ENCODE measurements around the gene ETV6. TPM values are rescaled to one million over a fixed set of nuclear protein-coding genes. Genes with fewer than 3 reads are reported as not detected.

ETV6 gene
- total and polyA plus RNA-seq, 2 of the 8 experiments (the other 6 are each of a cell fraction or from before 2014, with no cell fraction given), result 5.5 to 23.9 TPM

DNA sequence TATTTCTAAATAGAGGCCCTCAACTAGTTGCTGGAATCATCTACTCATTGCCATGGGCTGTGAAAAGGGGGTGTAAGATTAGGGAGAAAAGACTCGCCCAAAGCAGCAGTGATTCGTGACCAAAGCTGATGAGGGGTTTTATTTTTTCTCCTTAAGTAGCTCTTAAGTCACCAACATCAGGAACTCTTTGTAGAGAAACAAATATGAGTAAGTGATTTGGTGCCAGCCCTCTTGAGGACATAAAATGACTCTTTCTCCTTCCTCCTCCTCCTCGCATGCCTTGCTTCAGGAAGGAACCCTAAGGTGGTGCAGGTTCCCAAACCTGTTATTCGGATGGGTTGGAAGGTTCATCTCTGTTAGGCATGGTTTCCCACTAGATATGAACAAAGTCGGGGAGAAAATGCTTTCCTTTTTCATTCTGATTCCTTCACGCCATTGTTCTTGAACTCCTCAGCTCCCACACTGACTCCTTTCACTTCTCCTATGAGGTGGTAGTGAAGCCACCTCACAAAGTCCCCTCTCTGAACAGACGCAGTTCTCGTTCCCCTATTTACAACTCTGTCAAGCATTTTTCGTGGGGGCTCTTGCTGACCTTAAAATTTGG lies 113.4 kb downstream of the ETV6 start (continued):
- TF ChIP-seq KDM4A (IDR thresholded peaks at IDR 0.05; ENCODE audit: low read depth, low read length, severe bottlenecking) (no peak), PHF8 (conservative IDR thresholded peaks at IDR 0.05; ENCODE audit: low read depth, low read length) (no peak), KDM1A (IDR thresholded peaks at IDR 0.05; ENCODE audit: borderline replicate concordance, low read length) (no peak), ASH2L (IDR thresholded peaks at IDR 0.05; ENCODE audit: low read length) (no peak), JUND (IDR thresholded peaks at IDR 0.05; ENCODE audit: low read length) (no peak), YY1 (IDR thresholded peaks at IDR 0.05; ENCODE audit: low read depth, low read length) (no peak), SIX5 (IDR thresholded peaks at IDR 0.05; ENCODE audit: low read depth, low read length) (no peak), CHD1 (IDR thresholded peaks at IDR 0.05; ENCODE audit: low read depth, low read length) (no peak), POLR2AphosphoS5 (IDR thresholded peaks at IDR 0.05; ENCODE audit: low read depth, low read length) (no peak), HDAC2 (IDR thresholded peaks at IDR 0.05; ENCODE audit: borderline replicate concordance in 1 of 2, low read depth in 2 of 2, low read length in 2 of 2) (no peak), RBBP5 (IDR thresholded peaks at IDR 0.05; ENCODE audit: borderline replicate concordance, low read depth, low read length) (no peak)
- TF ChIP-seq, protein P1, sequence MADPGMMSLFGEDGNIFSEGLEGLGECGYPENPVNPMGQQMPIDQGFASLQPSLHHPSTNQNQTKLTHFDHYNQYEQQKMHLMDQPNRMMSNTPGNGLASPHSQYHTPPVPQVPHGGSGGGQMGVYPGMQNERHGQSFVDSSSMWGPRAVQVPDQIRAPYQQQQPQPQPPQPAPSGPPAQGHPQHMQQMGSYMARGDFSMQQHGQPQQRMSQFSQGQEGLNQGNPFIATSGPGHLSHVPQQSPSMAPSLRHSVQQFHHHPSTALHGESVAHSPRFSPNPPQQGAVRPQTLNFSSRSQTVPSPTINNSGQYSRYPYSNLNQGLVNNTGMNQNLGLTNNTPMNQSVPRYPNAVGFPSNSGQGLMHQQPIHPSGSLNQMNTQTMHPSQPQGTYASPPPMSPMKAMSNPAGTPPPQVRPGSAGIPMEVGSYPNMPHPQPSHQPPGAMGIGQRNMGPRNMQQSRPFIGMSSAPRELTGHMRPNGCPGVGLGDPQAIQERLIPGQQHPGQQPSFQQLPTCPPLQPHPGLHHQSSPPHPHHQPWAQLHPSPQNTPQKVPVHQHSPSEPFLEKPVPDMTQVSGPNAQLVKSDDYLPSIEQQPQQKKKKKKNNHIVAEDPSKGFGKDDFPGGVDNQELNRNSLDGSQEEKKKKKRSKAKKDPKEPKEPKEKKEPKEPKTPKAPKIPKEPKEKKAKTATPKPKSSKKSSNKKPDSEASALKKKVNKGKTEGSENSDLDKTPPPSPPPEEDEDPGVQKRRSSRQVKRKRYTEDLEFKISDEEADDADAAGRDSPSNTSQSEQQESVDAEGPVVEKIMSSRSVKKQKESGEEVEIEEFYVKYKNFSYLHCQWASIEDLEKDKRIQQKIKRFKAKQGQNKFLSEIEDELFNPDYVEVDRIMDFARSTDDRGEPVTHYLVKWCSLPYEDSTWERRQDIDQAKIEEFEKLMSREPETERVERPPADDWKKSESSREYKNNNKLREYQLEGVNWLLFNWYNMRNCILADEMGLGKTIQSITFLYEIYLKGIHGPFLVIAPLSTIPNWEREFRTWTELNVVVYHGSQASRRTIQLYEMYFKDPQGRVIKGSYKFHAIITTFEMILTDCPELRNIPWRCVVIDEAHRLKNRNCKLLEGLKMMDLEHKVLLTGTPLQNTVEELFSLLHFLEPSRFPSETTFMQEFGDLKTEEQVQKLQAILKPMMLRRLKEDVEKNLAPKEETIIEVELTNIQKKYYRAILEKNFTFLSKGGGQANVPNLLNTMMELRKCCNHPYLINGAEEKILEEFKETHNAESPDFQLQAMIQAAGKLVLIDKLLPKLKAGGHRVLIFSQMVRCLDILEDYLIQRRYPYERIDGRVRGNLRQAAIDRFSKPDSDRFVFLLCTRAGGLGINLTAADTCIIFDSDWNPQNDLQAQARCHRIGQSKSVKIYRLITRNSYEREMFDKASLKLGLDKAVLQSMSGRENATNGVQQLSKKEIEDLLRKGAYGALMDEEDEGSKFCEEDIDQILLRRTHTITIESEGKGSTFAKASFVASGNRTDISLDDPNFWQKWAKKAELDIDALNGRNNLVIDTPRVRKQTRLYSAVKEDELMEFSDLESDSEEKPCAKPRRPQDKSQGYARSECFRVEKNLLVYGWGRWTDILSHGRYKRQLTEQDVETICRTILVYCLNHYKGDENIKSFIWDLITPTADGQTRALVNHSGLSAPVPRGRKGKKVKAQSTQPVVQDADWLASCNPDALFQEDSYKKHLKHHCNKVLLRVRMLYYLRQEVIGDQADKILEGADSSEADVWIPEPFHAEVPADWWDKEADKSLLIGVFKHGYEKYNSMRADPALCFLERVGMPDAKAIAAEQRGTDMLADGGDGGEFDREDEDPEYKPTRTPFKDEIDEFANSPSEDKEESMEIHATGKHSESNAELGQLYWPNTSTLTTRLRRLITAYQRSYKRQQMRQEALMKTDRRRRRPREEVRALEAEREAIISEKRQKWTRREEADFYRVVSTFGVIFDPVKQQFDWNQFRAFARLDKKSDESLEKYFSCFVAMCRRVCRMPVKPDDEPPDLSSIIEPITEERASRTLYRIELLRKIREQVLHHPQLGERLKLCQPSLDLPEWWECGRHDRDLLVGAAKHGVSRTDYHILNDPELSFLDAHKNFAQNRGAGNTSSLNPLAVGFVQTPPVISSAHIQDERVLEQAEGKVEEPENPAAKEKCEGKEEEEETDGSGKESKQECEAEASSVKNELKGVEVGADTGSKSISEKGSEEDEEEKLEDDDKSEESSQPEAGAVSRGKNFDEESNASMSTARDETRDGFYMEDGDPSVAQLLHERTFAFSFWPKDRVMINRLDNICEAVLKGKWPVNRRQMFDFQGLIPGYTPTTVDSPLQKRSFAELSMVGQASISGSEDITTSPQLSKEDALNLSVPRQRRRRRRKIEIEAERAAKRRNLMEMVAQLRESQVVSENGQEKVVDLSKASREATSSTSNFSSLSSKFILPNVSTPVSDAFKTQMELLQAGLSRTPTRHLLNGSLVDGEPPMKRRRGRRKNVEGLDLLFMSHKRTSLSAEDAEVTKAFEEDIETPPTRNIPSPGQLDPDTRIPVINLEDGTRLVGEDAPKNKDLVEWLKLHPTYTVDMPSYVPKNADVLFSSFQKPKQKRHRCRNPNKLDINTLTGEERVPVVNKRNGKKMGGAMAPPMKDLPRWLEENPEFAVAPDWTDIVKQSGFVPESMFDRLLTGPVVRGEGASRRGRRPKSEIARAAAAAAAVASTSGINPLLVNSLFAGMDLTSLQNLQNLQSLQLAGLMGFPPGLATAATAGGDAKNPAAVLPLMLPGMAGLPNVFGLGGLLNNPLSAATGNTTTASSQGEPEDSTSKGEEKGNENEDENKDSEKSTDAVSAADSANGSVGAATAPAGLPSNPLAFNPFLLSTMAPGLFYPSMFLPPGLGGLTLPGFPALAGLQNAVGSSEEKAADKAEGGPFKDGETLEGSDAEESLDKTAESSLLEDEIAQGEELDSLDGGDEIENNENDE (IDR thresholded peaks at IDR 0.05; ENCODE audit: insufficient replicate concordance, low read length), result no peak

Measured in H1 (cell line).